DOHH2 (cell line): Measurements from ENCODE around the gene CADPS.

Experiments
- H3F3A ChIP-seq: fragments of 200-600 bp; sonication (generic), shearing (Covaris generic); 2 replicates; pipeline ENCODE4 v1.6.0; 2016; ENCODE audit warnings: antibody characterized with exemption, mild to moderate bottlenecking; ENCODE audit not compliant: control insufficient read depth, insufficient read depth
- H3K27ac ChIP-seq: fragments of 200-600 bp; sonication (generic); 2 replicates; pipeline ENCODE4 v1.5.1; 2014; ENCODE audit warnings: low read depth, mild to moderate bottlenecking, low read length, moderate library complexity
- H3K27me3 ChIP-seq: fragments of 200-600 bp; sonication (generic); 2 replicates; pipeline ENCODE4 v1.6.1; 2014; ENCODE audit warnings: mild to moderate bottlenecking, low read length, mixed read lengths; ENCODE audit not compliant: control insufficient read depth
- H3K36me3 ChIP-seq: fragments of 200-600 bp; sonication (generic); 2 replicates; pipeline ENCODE4 v1.6.1; 2014; ENCODE audit warnings: mild to moderate bottlenecking, low read length, moderate library complexity, mixed read lengths; ENCODE audit not compliant: control insufficient read depth
- H3K4me1 ChIP-seq: fragments of 200-600 bp; sonication (generic); 2 replicates; pipeline ENCODE4 v1.6.1; 2014; ENCODE audit warnings: mild to moderate bottlenecking, low read length, mixed read lengths; ENCODE audit not compliant: control insufficient read depth
- H3K4me2 ChIP-seq: fragments of 200-600 bp; sonication (generic); 2 replicates; pipeline ENCODE4 v1.6.0; 2014; ENCODE audit warnings: mild to moderate bottlenecking, low read length, moderate library complexity
- H3K4me3 ChIP-seq: fragments of 200-600 bp; sonication (generic); 2 replicates; pipeline ENCODE4 v1.5.1; 2014; ENCODE audit warnings: mild to moderate bottlenecking, low read length, mixed read lengths
- H3K79me2 ChIP-seq: fragments of 200-600 bp; sonication (generic); 2 replicates; pipeline ENCODE4 v1.6.1; 2014; ENCODE audit warnings: mild to moderate bottlenecking, low read length, mixed read lengths; ENCODE audit not compliant: control insufficient read depth
- H3K9me2 ChIP-seq: fragments of 200-600 bp; sonication (generic); replicated peaks from 2 replicates; pipeline ENCODE4 v1.6.1; 2014; ENCODE audit warnings: mild to moderate bottlenecking, low read length, mixed read lengths; ENCODE audit not compliant: control insufficient read depth
- H3K9me3 ChIP-seq: fragments of 200-600 bp; sonication (generic); 2 replicates; pipeline ENCODE4 v1.6.1; 2014; ENCODE audit warnings: antibody characterized with exemption, low read length, mixed read lengths; ENCODE audit not compliant: control insufficient read depth, insufficient read depth
- H4K20me1 ChIP-seq: fragments of 200-600 bp; sonication (generic); 2 replicates; pipeline ENCODE4 v1.6.0; 2014; ENCODE audit warnings: low read depth, mild to moderate bottlenecking, antibody characterized with exemption, low read length, moderate library complexity; ENCODE audit not compliant: control insufficient read depth, insufficient read depth
- EZH2phosphoT487 ChIP-seq: fragments of 200-600 bp; sonication (generic); IDR thresholded peaks from 2 replicates; pipeline ENCODE4 v1.6.1; 2017; ENCODE audit warnings: borderline replicate concordance, mild to moderate bottlenecking, antibody characterized with exemption, low read length, moderate library complexity, mixed read lengths
- TF ChIP-seq, protein P1 (sequence below): fragments of 200-600 bp; sonication (generic); IDR thresholded peaks from one replicate; pipeline ENCODE4 v1.5.1; 2014; ENCODE audit warnings: antibody characterized with exemption, mild to moderate bottlenecking, low read depth, low read length; ENCODE audit not compliant: poor library complexity, severe bottlenecking

The CADPS gene

DNA sequence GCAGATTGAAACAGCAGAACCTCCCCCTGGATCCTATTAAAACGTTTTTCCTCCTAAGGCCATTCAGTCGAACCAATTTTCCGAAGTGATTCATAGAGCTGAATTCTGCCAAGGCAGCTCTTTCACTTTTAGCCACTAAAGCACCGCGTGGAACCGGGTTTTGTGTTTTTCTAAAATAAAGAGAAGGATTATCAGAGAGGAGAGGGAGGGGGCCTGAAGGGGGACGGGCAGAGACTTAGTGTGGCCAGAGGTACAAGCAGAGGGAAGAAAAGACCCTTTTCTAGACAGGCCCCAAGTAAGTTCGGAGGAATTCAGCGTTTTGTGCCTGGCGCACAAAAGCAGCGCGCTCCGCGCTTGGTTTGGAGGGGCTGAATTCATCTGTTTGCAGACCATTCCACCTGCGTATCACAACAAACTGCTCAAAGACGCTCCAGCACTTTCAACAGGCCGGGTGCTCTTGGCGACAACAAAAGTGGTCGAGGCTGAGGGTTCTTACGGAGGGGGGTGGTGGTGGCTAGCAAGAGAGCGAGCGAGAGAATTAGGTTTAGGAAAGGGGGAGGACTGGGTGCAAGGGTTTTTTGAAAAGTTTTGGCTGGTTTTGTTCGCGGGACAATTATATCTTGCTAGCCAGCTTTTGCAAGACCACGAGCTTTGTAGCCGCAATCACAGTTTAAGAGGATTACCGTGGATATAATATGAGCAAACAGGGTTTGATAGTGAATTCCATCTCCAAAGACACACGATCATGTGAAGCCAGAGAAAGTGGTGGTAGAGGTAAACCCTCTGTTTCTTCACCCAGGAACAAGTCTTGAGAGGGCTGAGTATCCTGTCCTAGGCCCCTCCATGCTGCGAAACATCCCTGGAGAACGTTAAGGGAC, 500.6 kb downstream of the CADPS start:
- Histone ChIP-seq H3K27ac (no peak overlapping the region), H3K4me1 (no peaks in the 10 kb centered on the region), H3K36me3 (no peaks in the 10 kb centered on the region), H3F3A (no peaks in the 10 kb centered on the region), H3K9me3 (no peaks in the 10 kb centered on the region; the same call in 1 of the 2 replicates), H4K20me1 (no peaks in the 10 kb centered on the region), H3K27me3 (peaks cover 20% of the 10 kb centered on the region), H3K4me3 (no peak overlapping the region), H3K9me2 (no peaks in the 10 kb centered on the region), H3K79me2 (no peaks in the 10 kb centered on the region), H3K4me2 (no peak overlapping the region)
- TF ChIP-seq EZH2phosphoT487: no peak
- TF ChIP-seq, protein P1, sequence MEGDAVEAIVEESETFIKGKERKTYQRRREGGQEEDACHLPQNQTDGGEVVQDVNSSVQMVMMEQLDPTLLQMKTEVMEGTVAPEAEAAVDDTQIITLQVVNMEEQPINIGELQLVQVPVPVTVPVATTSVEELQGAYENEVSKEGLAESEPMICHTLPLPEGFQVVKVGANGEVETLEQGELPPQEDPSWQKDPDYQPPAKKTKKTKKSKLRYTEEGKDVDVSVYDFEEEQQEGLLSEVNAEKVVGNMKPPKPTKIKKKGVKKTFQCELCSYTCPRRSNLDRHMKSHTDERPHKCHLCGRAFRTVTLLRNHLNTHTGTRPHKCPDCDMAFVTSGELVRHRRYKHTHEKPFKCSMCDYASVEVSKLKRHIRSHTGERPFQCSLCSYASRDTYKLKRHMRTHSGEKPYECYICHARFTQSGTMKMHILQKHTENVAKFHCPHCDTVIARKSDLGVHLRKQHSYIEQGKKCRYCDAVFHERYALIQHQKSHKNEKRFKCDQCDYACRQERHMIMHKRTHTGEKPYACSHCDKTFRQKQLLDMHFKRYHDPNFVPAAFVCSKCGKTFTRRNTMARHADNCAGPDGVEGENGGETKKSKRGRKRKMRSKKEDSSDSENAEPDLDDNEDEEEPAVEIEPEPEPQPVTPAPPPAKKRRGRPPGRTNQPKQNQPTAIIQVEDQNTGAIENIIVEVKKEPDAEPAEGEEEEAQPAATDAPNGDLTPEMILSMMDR: no peak

DNA sequence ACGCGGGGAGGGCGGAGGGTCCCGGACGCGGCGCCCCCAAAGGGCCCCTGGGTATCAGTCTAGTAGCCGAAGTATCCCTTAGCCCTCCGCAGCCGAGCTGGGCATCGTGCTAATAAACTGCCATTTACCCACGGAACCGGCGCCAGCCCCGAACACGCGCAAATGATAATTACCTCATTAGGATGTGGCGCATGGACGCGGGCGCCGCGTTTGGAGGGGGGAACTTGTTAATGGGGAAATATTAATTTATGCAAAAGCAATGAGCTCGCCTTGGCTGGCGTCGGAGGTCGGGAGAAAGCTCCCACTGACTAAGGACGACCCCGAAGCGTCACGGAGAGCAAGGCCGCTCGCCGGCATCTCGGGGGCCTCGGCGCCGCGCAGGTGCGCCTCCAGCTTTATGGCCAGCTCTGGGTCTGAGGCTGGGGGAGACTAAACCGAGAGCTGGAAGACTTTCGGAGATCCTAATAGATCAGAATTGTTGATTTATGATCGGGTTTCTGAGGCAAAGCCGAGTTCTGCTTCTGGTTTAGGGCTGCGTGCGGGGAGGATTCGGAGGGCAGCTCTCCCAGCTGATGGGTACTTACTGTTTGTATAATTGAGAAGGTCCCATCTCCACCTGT, 501.4 kb downstream of the CADPS start:
- H4K20me1 ChIP-seq: no peaks in the 10 kb centered on the region
- H3F3A ChIP-seq: no peaks in the 10 kb centered on the region
- H3K27ac ChIP-seq: no peak overlapping the region
- H3K27me3 ChIP-seq: peaks cover 15% of the 10 kb centered on the region
- TF ChIP-seq, protein P1: no peak
- no peak for TF ChIP-seq EZH2phosphoT487
- H3K9me2 ChIP-seq: no peaks in the 10 kb centered on the region
- no peak overlapping the region for H3K4me2 ChIP-seq
- H3K4me1 ChIP-seq: no peaks in the 10 kb centered on the region
- H3K36me3 ChIP-seq: no peaks in the 10 kb centered on the region
- H3K9me3 ChIP-seq: no peaks in the 10 kb centered on the region; the same call in 1 of the 2 replicates
- no peaks in the 10 kb centered on the region for H3K79me2 ChIP-seq
- no peak overlapping the region for H3K4me3 ChIP-seq

DNA sequence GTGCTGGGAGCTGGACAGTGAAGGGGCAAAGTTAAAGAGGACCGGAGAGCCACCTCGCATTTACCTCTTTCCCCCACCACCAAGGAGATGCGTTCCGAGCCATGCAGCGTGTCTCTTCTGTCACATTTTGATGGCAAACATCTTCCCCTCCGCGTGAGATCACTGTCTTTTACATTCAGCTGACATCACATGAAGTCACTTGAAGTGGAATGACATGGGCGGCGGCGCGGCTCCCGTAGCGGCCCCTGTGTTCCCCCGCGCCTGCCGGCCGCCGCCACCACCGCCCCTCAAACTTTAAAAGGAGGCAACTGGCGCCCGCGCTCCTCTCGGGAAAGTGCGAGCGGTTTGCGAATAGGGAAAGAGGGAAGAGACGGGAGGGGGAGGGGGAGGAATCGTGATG, 502.0 kb downstream of the CADPS start, which contains the start of gene FEZF2:
Gene FEZF2 (minus strand): TSS at position 336 of the 400 bp plus-strand sequence. CDS start 682 bp downstream, outside the sequence.
- Histone ChIP-seq H3K27me3 (peaks cover 17% of the 10 kb centered on the region), H3K9me3 (no peaks in the 10 kb centered on the region; the same call in 1 of the 2 replicates), H3K4me3 (no peak within 1 kb of the TSS), H3K27ac (no peak within 1 kb of the TSS), H3F3A (no peaks in the 10 kb centered on the region), H3K79me2 (no peaks in the 10 kb centered on the region), H4K20me1 (no peaks in the 10 kb centered on the region), H3K4me2 (no peak within 1 kb of the TSS), H3K36me3 (no peaks in the 10 kb centered on the region), H3K4me1 (no peaks in the 10 kb centered on the region), H3K9me2 (no peaks in the 10 kb centered on the region)
- TF ChIP-seq EZH2phosphoT487: no peak
- TF ChIP-seq, protein P1: no peak
